ENCODE measurements around the gene EXOC3L4.

DNA sequence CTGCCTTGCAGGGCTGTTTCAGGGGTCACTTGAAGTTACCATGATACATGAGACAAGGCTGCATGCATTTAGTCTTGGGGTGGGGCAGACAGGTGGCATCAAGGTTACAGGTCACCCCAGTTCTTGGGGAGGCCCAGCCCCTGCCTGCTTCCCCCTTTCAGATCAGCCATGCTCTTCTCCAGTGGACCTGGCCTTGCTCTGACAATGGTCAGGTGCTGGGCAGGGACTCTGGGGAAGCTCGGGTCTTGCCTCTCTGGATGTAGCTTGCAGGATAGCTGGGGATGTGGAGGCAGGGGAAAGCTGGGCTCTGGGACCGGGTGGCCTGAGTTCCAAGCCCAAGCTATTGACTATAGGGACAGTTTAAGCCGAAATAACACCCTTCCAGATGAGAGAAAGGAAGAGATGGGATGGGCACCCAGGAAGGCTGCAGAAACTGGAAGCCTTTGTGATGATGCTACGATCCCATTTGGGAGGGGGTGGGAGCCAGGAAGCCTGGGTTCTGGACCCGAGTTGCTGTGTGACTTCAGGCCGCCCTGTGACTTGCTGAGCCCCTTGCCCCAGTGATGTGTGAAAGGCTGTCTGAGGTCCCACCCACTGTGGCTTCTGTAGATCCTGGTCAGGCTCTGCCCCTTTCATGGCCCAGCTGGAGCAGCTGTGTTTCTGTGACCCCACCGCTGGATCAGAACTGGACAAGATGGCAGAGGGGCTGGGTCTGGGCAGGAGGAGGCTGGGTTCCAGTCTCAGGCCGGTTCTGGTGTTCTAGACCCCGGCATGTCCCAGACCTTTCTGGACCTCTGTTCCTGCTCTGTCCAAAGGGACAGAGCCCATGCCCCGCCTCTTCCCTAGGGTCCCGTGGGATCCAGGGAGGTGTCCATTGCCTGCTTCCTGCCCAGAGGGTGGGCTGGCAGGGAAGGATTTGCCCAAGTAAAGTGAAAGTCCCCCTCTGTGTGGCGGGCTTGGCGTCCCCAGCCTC is 30.9 kb downstream of the EXOC3L4 start:
- TF ChIP-seq POLR2A (IDR thresholded peaks at IDR 0.05), result no peak
- TF ChIP-seq, protein P1, sequence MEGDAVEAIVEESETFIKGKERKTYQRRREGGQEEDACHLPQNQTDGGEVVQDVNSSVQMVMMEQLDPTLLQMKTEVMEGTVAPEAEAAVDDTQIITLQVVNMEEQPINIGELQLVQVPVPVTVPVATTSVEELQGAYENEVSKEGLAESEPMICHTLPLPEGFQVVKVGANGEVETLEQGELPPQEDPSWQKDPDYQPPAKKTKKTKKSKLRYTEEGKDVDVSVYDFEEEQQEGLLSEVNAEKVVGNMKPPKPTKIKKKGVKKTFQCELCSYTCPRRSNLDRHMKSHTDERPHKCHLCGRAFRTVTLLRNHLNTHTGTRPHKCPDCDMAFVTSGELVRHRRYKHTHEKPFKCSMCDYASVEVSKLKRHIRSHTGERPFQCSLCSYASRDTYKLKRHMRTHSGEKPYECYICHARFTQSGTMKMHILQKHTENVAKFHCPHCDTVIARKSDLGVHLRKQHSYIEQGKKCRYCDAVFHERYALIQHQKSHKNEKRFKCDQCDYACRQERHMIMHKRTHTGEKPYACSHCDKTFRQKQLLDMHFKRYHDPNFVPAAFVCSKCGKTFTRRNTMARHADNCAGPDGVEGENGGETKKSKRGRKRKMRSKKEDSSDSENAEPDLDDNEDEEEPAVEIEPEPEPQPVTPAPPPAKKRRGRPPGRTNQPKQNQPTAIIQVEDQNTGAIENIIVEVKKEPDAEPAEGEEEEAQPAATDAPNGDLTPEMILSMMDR (IDR thresholded peaks at IDR 0.05), result no peak

All from lower leg skin (tissue), 3 donors.